ENCODE results near the gene RETSAT.
"Not testable (repeated sequence)": the region's sequence is repeated elsewhere in the genome, so short reads cannot be mapped to it uniquely, and the experiment has no call there.

The RETSAT gene

GRCh38 chr2:85334928-85335327 lies 19.4 kb downstream of the RETSAT start:
- DNase-seq (ENCODE audit: low read depth): no peak

GRCh38 chr2:85333877-85334276 lies 20.5 kb downstream of the RETSAT start:
- H3K4me3 ChIP-seq (ENCODE audit: low read length); DNase-seq (ENCODE audit: low read depth): not testable (repeated sequence)

More at GRCh38 chr2:85334928-85335327, 19.4 kb downstream of the RETSAT start:
- no peak overlapping the region for H3K4me3 ChIP-seq (ENCODE audit: low read length)
- no peak for TF ChIP-seq CTCF (IDR thresholded peaks at IDR 0.05; ENCODE audit: insufficient read depth, low read depth, low read length, missing control alignments)

GRCh38 chr2:85330839-85331636 lies 23.3 kb downstream of the RETSAT start:
- DNase-seq (ENCODE audit: low read depth): no peak
- H3K4me3 ChIP-seq (ENCODE audit: low read length): no peak overlapping the region
- no peak for TF ChIP-seq CTCF (IDR thresholded peaks at IDR 0.05; ENCODE audit: insufficient read depth, low read depth, low read length, missing control alignments)

- not testable (repeated sequence) for H3K4me3 ChIP-seq (ENCODE audit: low read length); DNase-seq (ENCODE audit: low read depth)
Observed at GRCh38 chr2:85329701-85330100, 24.6 kb downstream of the RETSAT start.

GRCh38 chr2:85329181-85329651 lies 25.1 kb downstream of the RETSAT start:
- H3K4me3 ChIP-seq (ENCODE audit: low read length): no peak overlapping the region
- no peak for TF ChIP-seq CTCF (IDR thresholded peaks at IDR 0.05; ENCODE audit: insufficient read depth, low read depth, low read length, missing control alignments)
- DNase-seq (ENCODE audit: low read depth): no peak

GRCh38 chr2:85327822-85328617 lies 26.3 kb downstream of the RETSAT start, which contains the start of gene TGOLN2:
TGOLN2 (minus strand) TSS chr2:85327989; CDS start chr2:85327962, 27 bp downstream.
- H3K4me3 ChIP-seq (ENCODE audit: low read length): peak within 1 kb of the TSS; percentile 88
- TF ChIP-seq CTCF (IDR thresholded peaks at IDR 0.05; ENCODE audit: insufficient read depth, low read depth, low read length, missing control alignments): no peak

GRCh38 chr2:85327160-85327821 lies 27.0 kb downstream of the RETSAT start:
- DNase-seq (ENCODE audit: low read depth): peak; percentile 55
- no peak for TF ChIP-seq CTCF (IDR thresholded peaks at IDR 0.05; ENCODE audit: insufficient read depth, low read depth, low read length, missing control alignments)
- peak overlapping the region; percentile 88 for H3K4me3 ChIP-seq (ENCODE audit: low read length)

More at GRCh38 chr2:85327822-85328617, 26.3 kb downstream of the RETSAT start, which contains the start of gene TGOLN2:
- DNase-seq (ENCODE audit: low read depth): peak; percentile 92
